ENCODE results near the gene RUVBL1.

The RUVBL1 gene

GRCh38 chr3:128113817-128114794, 9.5 kb downstream of the RUVBL1 start:
- no peak for DNase-seq (ENCODE audit: low spot score)
- Mint-ChIP-seq H3K27me3 (ENCODE audit: low read depth) (no peaks in the 10 kb centered on the region), H3K4me3 (peak overlapping the region; percentile 66), H3K9me3 (no peaks in the 10 kb centered on the region), H3K27ac (peak overlapping the region; percentile 51), H3K4me1 (ENCODE audit: low read depth) (peaks cover 37% of the 10 kb centered on the region), H3K36me3 (ENCODE audit: low read depth) (peaks cover 40% of the 10 kb centered on the region)

- Mint-ChIP-seq H3K27me3 (ENCODE audit: low read depth) (no peaks in the 10 kb centered on the region), H3K4me3 (peak overlapping the region; percentile 59), H3K4me1 (ENCODE audit: low read depth) (peaks cover 37% of the 10 kb centered on the region), H3K9me3 (no peaks in the 10 kb centered on the region), H3K36me3 (ENCODE audit: low read depth) (peaks cover 39% of the 10 kb centered on the region), H3K27ac (peak overlapping the region; percentile 95)
- DNase-seq (ENCODE audit: low spot score) = peak; percentile 35
Observed at GRCh38 chr3:128112357-128112968, 11.1 kb downstream of the RUVBL1 start.

GRCh38 chr3:128111147-128111546, 12.5 kb downstream of the RUVBL1 start:
- Mint-ChIP-seq H3K27ac (no peak overlapping the region), H3K4me3 (no peak overlapping the region), H3K4me1 (ENCODE audit: low read depth) (peaks cover 40% of the 10 kb centered on the region), H3K36me3 (ENCODE audit: low read depth) (peaks cover 39% of the 10 kb centered on the region), H3K9me3 (no peaks in the 10 kb centered on the region), H3K27me3 (ENCODE audit: low read depth) (no peaks in the 10 kb centered on the region)
- DNase-seq (ENCODE audit: low spot score) = no peak

GRCh38 chr3:128107834-128108233, 15.8 kb downstream of the RUVBL1 start:
- no peak overlapping the region for H3K27ac Mint-ChIP-seq
- peaks cover 17% of the 10 kb centered on the region for H3K4me1 Mint-ChIP-seq (ENCODE audit: low read depth)
- no peaks in the 10 kb centered on the region for H3K9me3 Mint-ChIP-seq
- no peak overlapping the region for H3K4me3 Mint-ChIP-seq
- H3K36me3 Mint-ChIP-seq (ENCODE audit: low read depth) = peaks cover 47% of the 10 kb centered on the region
- DNase-seq (ENCODE audit: low spot score) = no peak
- no peaks in the 10 kb centered on the region for H3K27me3 Mint-ChIP-seq (ENCODE audit: low read depth)

GRCh38 chr3:128103136-128103676, 20.4 kb downstream of the RUVBL1 start:
- H3K27ac Mint-ChIP-seq = no peak overlapping the region
- peaks cover 39% of the 10 kb centered on the region for H3K36me3 Mint-ChIP-seq (ENCODE audit: low read depth)
- no peaks in the 10 kb centered on the region for H3K27me3 Mint-ChIP-seq (ENCODE audit: low read depth)
- no peak overlapping the region for H3K4me3 Mint-ChIP-seq
- peaks cover 3% of the 10 kb centered on the region for H3K4me1 Mint-ChIP-seq (ENCODE audit: low read depth)
- DNase-seq (ENCODE audit: low spot score) = no peak
- H3K9me3 Mint-ChIP-seq = no peaks in the 10 kb centered on the region

- Mint-ChIP-seq H3K27me3 (ENCODE audit: low read depth) (no peaks in the 10 kb centered on the region), H3K27ac (no peak overlapping the region), H3K4me1 (ENCODE audit: low read depth) (no peaks in the 10 kb centered on the region), H3K4me3 (no peak overlapping the region), H3K36me3 (ENCODE audit: low read depth) (peaks cover 48% of the 10 kb centered on the region), H3K9me3 (no peaks in the 10 kb centered on the region)
- DNase-seq (ENCODE audit: low spot score) = no peak
Observed at GRCh38 chr3:128100638-128101037, 23.0 kb downstream of the RUVBL1 start.

- peaks cover 52% of the 10 kb centered on the region for H3K36me3 Mint-ChIP-seq (ENCODE audit: low read depth)
- no peaks in the 10 kb centered on the region for H3K9me3 Mint-ChIP-seq
- DNase-seq (ENCODE audit: low spot score) = no peak
- H3K27me3 Mint-ChIP-seq (ENCODE audit: low read depth) = no peaks in the 10 kb centered on the region
- H3K4me3 Mint-ChIP-seq = no peak overlapping the region
- H3K4me1 Mint-ChIP-seq (ENCODE audit: low read depth) = peaks cover 3% of the 10 kb centered on the region
- no peak overlapping the region for H3K27ac Mint-ChIP-seq
Observed at GRCh38 chr3:128100161-128100560, 23.5 kb downstream of the RUVBL1 start.

- peaks cover 44% of the 10 kb centered on the region for H3K36me3 Mint-ChIP-seq (ENCODE audit: low read depth)
- peaks cover 8% of the 10 kb centered on the region for H3K4me1 Mint-ChIP-seq (ENCODE audit: low read depth)
- H3K27me3 Mint-ChIP-seq (ENCODE audit: low read depth) = no peaks in the 10 kb centered on the region
- no peak overlapping the region for H3K4me3 Mint-ChIP-seq
- DNase-seq (ENCODE audit: low spot score) = no peak
- no peak overlapping the region for H3K27ac Mint-ChIP-seq
- H3K9me3 Mint-ChIP-seq = no peaks in the 10 kb centered on the region
Observed at GRCh38 chr3:128098234-128098633, 25.4 kb downstream of the RUVBL1 start.

- Mint-ChIP-seq H3K27ac (peak overlapping the region; percentile 6), H3K9me3 (no peaks in the 10 kb centered on the region), H3K4me1 (ENCODE audit: low read depth) (peaks cover 8% of the 10 kb centered on the region)
Observed at GRCh38 chr3:128095222-128095703, 28.3 kb downstream of the RUVBL1 start.

GRCh38 chr3:128094295-128095151, 29.1 kb downstream of the RUVBL1 start:
- Mint-ChIP-seq H3K36me3 (ENCODE audit: low read depth) (peaks cover 31% of the 10 kb centered on the region), H3K4me1 (ENCODE audit: low read depth) (peaks cover 8% of the 10 kb centered on the region), H3K27ac (peak overlapping the region; percentile 6), H3K4me3 (no peak overlapping the region), H3K27me3 (ENCODE audit: low read depth) (no peaks in the 10 kb centered on the region), H3K9me3 (no peaks in the 10 kb centered on the region)
- no peak for DNase-seq (ENCODE audit: low spot score)

More at GRCh38 chr3:128095222-128095703, 28.3 kb downstream of the RUVBL1 start:
- no peaks in the 10 kb centered on the region for H3K27me3 Mint-ChIP-seq (ENCODE audit: low read depth)
- H3K4me3 Mint-ChIP-seq = no peak overlapping the region
- H3K36me3 Mint-ChIP-seq (ENCODE audit: low read depth) = peaks cover 37% of the 10 kb centered on the region
- peak; percentile 61 for DNase-seq (ENCODE audit: low spot score)

- Mint-ChIP-seq H3K9me3 (no peaks in the 10 kb centered on the region), H3K36me3 (ENCODE audit: low read depth) (peaks cover 25% of the 10 kb centered on the region), H3K27ac (no peak overlapping the region), H3K27me3 (ENCODE audit: low read depth) (no peaks in the 10 kb centered on the region), H3K4me3 (no peak overlapping the region), H3K4me1 (ENCODE audit: low read depth) (peaks cover 8% of the 10 kb centered on the region)
- DNase-seq (ENCODE audit: low spot score) = no peak
Observed at GRCh38 chr3:128091586-128091985, 32.0 kb downstream of the RUVBL1 start.

GRCh38 chr3:128089135-128089534, 34.5 kb downstream of the RUVBL1 start:
- Mint-ChIP-seq H3K4me3 (no peak overlapping the region), H3K27me3 (ENCODE audit: low read depth) (no peaks in the 10 kb centered on the region), H3K36me3 (ENCODE audit: low read depth) (peaks cover 24% of the 10 kb centered on the region), H3K9me3 (no peaks in the 10 kb centered on the region), H3K4me1 (ENCODE audit: low read depth) (no peaks in the 10 kb centered on the region), H3K27ac (no peak overlapping the region)
- no peak for DNase-seq (ENCODE audit: low spot score)

- no peak overlapping the region for H3K4me3 Mint-ChIP-seq
- no peaks in the 10 kb centered on the region for H3K9me3 Mint-ChIP-seq
- no peak overlapping the region for H3K27ac Mint-ChIP-seq
- H3K4me1 Mint-ChIP-seq (ENCODE audit: low read depth) = no peaks in the 10 kb centered on the region
- H3K27me3 Mint-ChIP-seq (ENCODE audit: low read depth) = no peaks in the 10 kb centered on the region
- no peak for DNase-seq (ENCODE audit: low spot score)
- H3K36me3 Mint-ChIP-seq (ENCODE audit: low read depth) = peaks cover 25% of the 10 kb centered on the region
Observed at GRCh38 chr3:128084675-128085021, 39.0 kb downstream of the RUVBL1 start.
